ENCODE results near the gene ESRRG. TPM values are rescaled to one million over a fixed set of nuclear protein-coding genes. Genes with fewer than 3 reads are reported as not detected.
A peak's percentile ranks its signal among the peaks of the same experiment; 100 is the strongest.

ESRRG gene
- total and polyA plus RNA-seq, 4 donors: 0.19 to 4.5 (median 1.3) TPM

DNA sequence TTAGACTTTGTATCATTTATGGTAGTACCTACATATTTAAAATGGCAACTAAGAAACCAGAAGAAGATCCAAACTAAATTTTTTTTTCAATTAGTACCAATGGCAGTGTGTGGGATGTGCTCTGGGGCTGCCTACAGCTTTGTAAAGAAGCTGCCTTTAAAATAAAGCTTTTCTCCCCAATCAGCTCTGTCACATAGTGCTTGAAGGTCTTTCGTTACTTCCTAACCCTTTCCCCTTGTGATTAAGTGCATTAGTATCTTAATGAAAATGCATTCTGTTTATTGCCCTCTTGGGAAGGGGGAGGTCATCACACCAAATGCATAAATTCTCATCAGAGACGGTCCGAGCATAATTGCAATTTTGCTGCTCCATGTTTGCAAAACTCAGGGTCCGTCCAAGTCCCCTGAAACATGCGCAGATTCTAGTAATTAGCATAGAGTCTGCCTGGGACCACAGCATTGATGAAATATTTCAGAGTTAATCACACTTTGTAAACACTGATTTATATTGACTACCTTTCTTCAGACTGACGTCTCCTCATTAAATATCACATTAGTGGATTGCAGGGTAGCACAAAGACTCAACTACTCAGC is 71.3 kb downstream of the ESRRG start:
- 84 to 87% methylated on average over 6 of the region's 6 CpGs for WGBS, 2 donors
- no peak overlapping the region for H3K27ac ChIP-seq (ENCODE audit: low read depth in 1 of 2, low read length in 1 of 2)
- no peak for DNase-seq
- no peaks in the 10 kb centered on the region for H3K27me3 ChIP-seq (ENCODE audit: control insufficient read depth in 3 of 3, insufficient read depth in 3 of 3, low read length in 2 of 3)
- H3K4me3 ChIP-seq: no peak overlapping the region
- TF ChIP-seq, protein P1, sequence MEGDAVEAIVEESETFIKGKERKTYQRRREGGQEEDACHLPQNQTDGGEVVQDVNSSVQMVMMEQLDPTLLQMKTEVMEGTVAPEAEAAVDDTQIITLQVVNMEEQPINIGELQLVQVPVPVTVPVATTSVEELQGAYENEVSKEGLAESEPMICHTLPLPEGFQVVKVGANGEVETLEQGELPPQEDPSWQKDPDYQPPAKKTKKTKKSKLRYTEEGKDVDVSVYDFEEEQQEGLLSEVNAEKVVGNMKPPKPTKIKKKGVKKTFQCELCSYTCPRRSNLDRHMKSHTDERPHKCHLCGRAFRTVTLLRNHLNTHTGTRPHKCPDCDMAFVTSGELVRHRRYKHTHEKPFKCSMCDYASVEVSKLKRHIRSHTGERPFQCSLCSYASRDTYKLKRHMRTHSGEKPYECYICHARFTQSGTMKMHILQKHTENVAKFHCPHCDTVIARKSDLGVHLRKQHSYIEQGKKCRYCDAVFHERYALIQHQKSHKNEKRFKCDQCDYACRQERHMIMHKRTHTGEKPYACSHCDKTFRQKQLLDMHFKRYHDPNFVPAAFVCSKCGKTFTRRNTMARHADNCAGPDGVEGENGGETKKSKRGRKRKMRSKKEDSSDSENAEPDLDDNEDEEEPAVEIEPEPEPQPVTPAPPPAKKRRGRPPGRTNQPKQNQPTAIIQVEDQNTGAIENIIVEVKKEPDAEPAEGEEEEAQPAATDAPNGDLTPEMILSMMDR (IDR thresholded peaks at IDR 0.05; ENCODE audit: control extremely low read depth, extremely low read depth): no peak
- no peaks in the 10 kb centered on the region for H3K9me3 ChIP-seq (ENCODE audit: control insufficient read depth in 4 of 4, insufficient read depth in 3 of 4, low read length in 3 of 4)
- H3K9ac ChIP-seq (ENCODE audit: insufficient read depth in 1 of 2, low read length in 2 of 2): no peak overlapping the region
- ATAC-seq (ENCODE audit: insufficient read depth, low FRiP score): no peak
- H3K4me1 ChIP-seq (ENCODE audit: control insufficient read depth in 5 of 5, insufficient read depth in 5 of 5, low read length in 5 of 5): peaks cover 0 to 3% (median 0%) of the 10 kb centered on the region in 5 donors
- H3K36me3 ChIP-seq (ENCODE audit: control insufficient read depth in 4 of 4, insufficient read depth in 4 of 4, low read length in 4 of 4): no peaks in the 10 kb centered on the region

DNA sequence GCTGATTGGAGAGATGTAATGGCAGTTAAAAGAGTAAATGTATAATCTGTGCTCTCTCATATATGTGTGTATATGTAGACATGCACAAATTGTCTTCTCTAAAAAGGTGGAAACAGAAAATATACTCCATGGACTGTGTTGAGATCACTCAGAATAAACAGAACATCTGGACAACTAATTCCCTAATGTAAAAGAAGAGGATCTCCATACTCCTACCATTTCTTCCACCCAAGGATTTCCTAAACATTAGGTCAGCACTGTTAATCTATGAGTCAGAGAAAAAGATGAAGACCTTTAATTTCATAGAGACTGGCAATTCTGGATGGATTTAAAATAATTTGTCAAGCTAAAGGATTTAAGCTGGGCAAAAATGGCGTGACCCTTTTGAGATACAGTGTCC is 80.1 kb downstream of the ESRRG start:
- 86 to 91% methylated on average over 1 of the region's 1 CpG for WGBS, 2 donors
- peaks cover 0 to 8% (median 0%) of the 10 kb centered on the region in 5 donors for H3K4me1 ChIP-seq (ENCODE audit: control insufficient read depth in 5 of 5, insufficient read depth in 5 of 5, low read length in 5 of 5)
- no peak for ATAC-seq (ENCODE audit: insufficient read depth, low FRiP score)
- H3K9ac ChIP-seq (ENCODE audit: insufficient read depth in 1 of 2, low read length in 2 of 2): no peak overlapping the region
- H3K4me3 ChIP-seq: no peak overlapping the region
- peaks cover 0 to 2% (median 0%) of the 10 kb centered on the region in 4 donors for H3K9me3 ChIP-seq (ENCODE audit: control insufficient read depth in 4 of 4, insufficient read depth in 3 of 4, low read length in 3 of 4)
- no peaks in the 10 kb centered on the region for H3K27me3 ChIP-seq (ENCODE audit: control insufficient read depth in 3 of 3, insufficient read depth in 3 of 3, low read length in 2 of 3)
- no peak overlapping the region for H3K27ac ChIP-seq (ENCODE audit: low read depth in 1 of 2, low read length in 1 of 2)
- no peaks in the 10 kb centered on the region for H3K36me3 ChIP-seq (ENCODE audit: control insufficient read depth in 4 of 4, insufficient read depth in 4 of 4, low read length in 4 of 4)
- TF ChIP-seq, protein P1 (IDR thresholded peaks at IDR 0.05; ENCODE audit: control extremely low read depth, extremely low read depth): no peak
- DNase-seq: no peak

DNA sequence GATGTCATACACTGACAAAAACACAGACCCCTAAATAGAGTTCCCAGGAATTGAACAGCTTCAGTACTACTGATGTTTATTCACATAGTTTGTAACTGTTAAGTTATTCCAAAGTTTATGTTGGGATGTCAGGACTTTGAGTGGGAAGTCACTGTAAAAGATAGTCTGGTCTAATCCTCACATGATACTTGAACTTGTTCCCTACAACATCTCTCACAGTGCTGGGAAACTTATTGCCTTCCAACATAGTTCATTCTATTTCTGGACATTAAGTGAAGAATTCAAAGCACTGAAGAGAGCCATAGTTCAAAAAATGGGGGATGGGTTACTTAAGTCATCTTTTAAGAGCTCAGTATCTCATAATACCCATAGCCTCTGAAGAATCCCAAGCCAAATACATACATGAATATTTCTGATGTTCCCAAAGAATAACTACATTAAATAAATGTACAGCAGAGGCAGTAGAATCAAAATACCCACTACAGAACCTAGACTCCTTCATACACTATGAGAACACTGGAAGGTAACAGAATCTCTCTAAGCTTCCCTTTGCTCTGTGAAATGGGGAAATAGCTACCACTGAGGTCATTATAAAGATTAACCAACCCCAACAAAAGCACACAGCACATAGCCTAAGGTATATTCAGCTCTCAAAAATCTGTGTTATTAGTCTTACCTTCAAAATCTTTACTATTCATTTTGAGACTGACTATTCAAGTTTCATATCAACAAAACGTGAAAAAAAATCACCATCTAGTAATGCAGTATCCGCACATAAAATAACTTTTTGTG is 81.4 kb downstream of the ESRRG start:
- 88 to 91% methylated on average over 2 of the region's 2 CpGs for WGBS, 2 donors
- no peak for ATAC-seq (ENCODE audit: insufficient read depth, low FRiP score)
- TF ChIP-seq, protein P1 (IDR thresholded peaks at IDR 0.05; ENCODE audit: control extremely low read depth, extremely low read depth): no peak

More for the DNA sequence above, 81.4 kb downstream of the ESRRG start:
- Histone ChIP-seq H3K27ac (ENCODE audit: low read depth in 1 of 2, low read length in 1 of 2) (no peak overlapping the region), H3K36me3 (ENCODE audit: control insufficient read depth in 4 of 4, insufficient read depth in 4 of 4, low read length in 4 of 4) (no peaks in the 10 kb centered on the region), H3K4me1 (ENCODE audit: control insufficient read depth in 5 of 5, insufficient read depth in 5 of 5, low read length in 5 of 5) (peaks cover 0 to 8% (median 0%) of the 10 kb centered on the region in 5 donors), H3K27me3 (ENCODE audit: control insufficient read depth in 3 of 3, insufficient read depth in 3 of 3, low read length in 2 of 3) (no peaks in the 10 kb centered on the region), H3K9ac (ENCODE audit: insufficient read depth in 1 of 2, low read length in 2 of 2) (no peak overlapping the region), H3K4me3 (no peak overlapping the region), H3K9me3 (ENCODE audit: control insufficient read depth in 4 of 4, insufficient read depth in 3 of 4, low read length in 3 of 4) (peaks cover 0 to 2% (median 0%) of the 10 kb centered on the region in 4 donors)
- peak in 2 of 3 donors; percentile 2 to 41 for DNase-seq

Measured in lung (tissue), 12 donors.